H1 (cell line): ENCODE data around the gene TCHP. TPM values are rescaled to one million over a fixed set of nuclear protein-coding genes. Genes with fewer than 3 reads are reported as not detected.

Experiments used
- CHD2 ChIP-seq: IDR thresholded peaks from 2 replicates; pipeline ENCODE4 v1.6.1; 2012; ENCODE audit warnings: low read length, improper control_type of control experiment
- CTBP2 ChIP-seq: IDR thresholded peaks from 2 replicates; pipeline ENCODE4 v1.7.0; 2011; ENCODE audit warnings: borderline replicate concordance, mild to moderate bottlenecking, moderate library complexity, mixed read lengths, low read length; ENCODE audit not compliant: insufficient read depth, insufficient read length
- EGR1 ChIP-seq: IDR thresholded peaks from 2 replicates; pipeline ENCODE4 v1.6.1; 2011; ENCODE audit warnings: low read depth, low read length, borderline replicate concordance
- PHF8 ChIP-seq: fragments of 200-600 bp; sonication (generic); conservative IDR thresholded peaks from 2 replicates; pipeline ENCODE4 v1.7.1; 2012; ENCODE audit warnings: low read depth, mild to moderate bottlenecking, inconsistent platforms, low read length, moderate library complexity
- POU5F1 ChIP-seq: IDR thresholded peaks from 2 replicates; pipeline ENCODE4 v1.6.1; 2011; ENCODE audit warnings: low read depth, mild to moderate bottlenecking, low read length, moderate library complexity
- RFX5 ChIP-seq: IDR thresholded peaks from 2 replicates; pipeline ENCODE4 v1.6.1; 2011; ENCODE audit warnings: low read depth, low read length, improper control_type of control experiment, borderline replicate concordance
- SP2 ChIP-seq: IDR thresholded peaks from 2 replicates; pipeline ENCODE4 v1.6.1; 2012; ENCODE audit warnings: mild to moderate bottlenecking, low read length, inconsistent platforms
- TAF1 ChIP-seq: IDR thresholded peaks from 2 replicates; pipeline ENCODE4 v1.6.1; 2011; ENCODE audit warnings: mild to moderate bottlenecking, low read depth, low read length
- polyA plus RNA-seq, 7 experiments: library from polyadenylated mRNA; depleted of rRNA in 3 of 7; stranded (reverse) in 5 of 7; unstranded in 2 of 7; fragments of >200 nt in 5 of 7; fragments of 200-250 nt in 2 of 7; gene quantifications; 1 replicate in 5 of 7; 2 replicates in 1 of 7; 4 replicates in 1 of 7; pipeline versions ENCODE4 v1.2.1 to v1.2.3, GENCODE V29; 2011 to 2013; ENCODE audit warnings: missing spikeins in 2 of 7, mixed read lengths in 2 of 7
- total RNA-seq: library from RNA; stranded (reverse); fragmentation: NEBNext Ultra II Directional; extraction: Animal tissue kit (Norgen Biotek cat#: 25700); gene quantifications from 2 replicates; pipeline ENCODE4 v1.2.1, GENCODE V29; 2021
- TF ChIP-seq, protein P1 (sequence below), 3 experiments: IDR thresholded peaks; 1 replicate in 2 of 3; 2 replicates in 1 of 3; pipeline versions ENCODE4 v1.5.1 to v1.6.1; 2011; ENCODE audit warnings: low read length in 3 of 3, mild to moderate bottlenecking in 3 of 3, inconsistent platforms in 2 of 3, low read depth in 1 of 3, moderate library complexity in 1 of 3; ENCODE audit not compliant: insufficient read depth in 1 of 3; ENCODE audit errors: control extremely low read depth in 1 of 3
- TF ChIP-seq, protein P2 (sequence below): IDR thresholded peaks from 2 replicates; pipeline ENCODE4 v1.6.1; 2012; ENCODE audit warnings: inconsistent platforms

The TCHP gene
- total and polyA plus RNA-seq, 2 of the 8 experiments (the other 6 are each of a cell fraction or from before 2014, with no cell fraction given): 2.8 to 4.5 TPM

DNA sequence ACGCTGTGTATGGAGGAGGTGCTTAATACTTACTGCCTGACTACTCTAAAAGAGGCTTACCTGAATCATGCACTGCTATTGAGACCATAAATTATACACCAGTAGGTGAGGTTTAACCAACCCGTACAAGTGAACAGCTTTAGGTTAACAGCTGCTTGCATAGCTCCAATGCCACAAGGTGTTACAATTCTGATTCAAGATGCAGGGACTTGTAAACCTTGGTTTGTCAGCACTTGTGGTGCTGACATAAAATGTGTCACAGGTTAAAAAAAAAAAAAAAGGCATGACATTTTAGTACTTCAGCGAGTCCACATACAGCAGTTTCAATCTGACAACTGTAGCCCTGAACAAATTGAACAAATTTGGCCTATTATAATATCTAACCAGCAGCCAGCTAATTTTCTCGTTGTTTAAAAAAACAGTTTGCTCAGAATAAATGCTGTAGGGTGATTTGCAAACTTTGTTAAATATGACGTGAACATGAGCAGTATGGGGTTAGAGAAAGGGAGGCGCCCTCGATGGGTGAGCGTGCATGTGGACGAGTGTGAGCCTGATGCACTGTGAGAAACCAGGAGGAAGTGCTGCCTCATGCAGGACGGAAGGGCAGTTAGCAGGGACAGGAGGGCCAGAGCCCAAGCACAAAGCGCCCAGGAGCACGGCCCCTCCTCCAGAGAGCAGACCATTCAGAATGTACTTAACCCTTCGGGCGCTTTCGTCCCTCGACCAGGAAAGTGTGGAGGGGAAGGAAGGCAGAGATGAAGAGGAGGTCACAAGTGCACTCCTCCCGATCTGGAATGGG lies 44.7 kb downstream of the TCHP start (continued):
- TF ChIP-seq, protein P1, sequence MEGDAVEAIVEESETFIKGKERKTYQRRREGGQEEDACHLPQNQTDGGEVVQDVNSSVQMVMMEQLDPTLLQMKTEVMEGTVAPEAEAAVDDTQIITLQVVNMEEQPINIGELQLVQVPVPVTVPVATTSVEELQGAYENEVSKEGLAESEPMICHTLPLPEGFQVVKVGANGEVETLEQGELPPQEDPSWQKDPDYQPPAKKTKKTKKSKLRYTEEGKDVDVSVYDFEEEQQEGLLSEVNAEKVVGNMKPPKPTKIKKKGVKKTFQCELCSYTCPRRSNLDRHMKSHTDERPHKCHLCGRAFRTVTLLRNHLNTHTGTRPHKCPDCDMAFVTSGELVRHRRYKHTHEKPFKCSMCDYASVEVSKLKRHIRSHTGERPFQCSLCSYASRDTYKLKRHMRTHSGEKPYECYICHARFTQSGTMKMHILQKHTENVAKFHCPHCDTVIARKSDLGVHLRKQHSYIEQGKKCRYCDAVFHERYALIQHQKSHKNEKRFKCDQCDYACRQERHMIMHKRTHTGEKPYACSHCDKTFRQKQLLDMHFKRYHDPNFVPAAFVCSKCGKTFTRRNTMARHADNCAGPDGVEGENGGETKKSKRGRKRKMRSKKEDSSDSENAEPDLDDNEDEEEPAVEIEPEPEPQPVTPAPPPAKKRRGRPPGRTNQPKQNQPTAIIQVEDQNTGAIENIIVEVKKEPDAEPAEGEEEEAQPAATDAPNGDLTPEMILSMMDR (IDR thresholded peaks at IDR 0.05; ENCODE audit: control extremely low read depth in 1 of 3, insufficient read depth in 1 of 3, low read depth in 1 of 3, low read length in 3 of 3): peak; percentile 34 to 48 (median 35)
- TF ChIP-seq RFX5: no peak
- no peak for TF ChIP-seq PHF8
- no peak for TF ChIP-seq SP2
- TF ChIP-seq EGR1: no peak
- TF ChIP-seq CTBP2: peak; percentile 40
- TF ChIP-seq CHD2: no peak
- TF ChIP-seq, protein P2, sequence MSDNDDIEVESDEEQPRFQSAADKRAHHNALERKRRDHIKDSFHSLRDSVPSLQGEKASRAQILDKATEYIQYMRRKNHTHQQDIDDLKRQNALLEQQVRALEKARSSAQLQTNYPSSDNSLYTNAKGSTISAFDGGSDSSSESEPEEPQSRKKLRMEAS: peak; percentile 99
- peak; percentile 63 for TF ChIP-seq TAF1
- TF ChIP-seq POU5F1: no peak
